ENCODE data around the gene CACNB2.

- TF ChIP-seq, protein P1, sequence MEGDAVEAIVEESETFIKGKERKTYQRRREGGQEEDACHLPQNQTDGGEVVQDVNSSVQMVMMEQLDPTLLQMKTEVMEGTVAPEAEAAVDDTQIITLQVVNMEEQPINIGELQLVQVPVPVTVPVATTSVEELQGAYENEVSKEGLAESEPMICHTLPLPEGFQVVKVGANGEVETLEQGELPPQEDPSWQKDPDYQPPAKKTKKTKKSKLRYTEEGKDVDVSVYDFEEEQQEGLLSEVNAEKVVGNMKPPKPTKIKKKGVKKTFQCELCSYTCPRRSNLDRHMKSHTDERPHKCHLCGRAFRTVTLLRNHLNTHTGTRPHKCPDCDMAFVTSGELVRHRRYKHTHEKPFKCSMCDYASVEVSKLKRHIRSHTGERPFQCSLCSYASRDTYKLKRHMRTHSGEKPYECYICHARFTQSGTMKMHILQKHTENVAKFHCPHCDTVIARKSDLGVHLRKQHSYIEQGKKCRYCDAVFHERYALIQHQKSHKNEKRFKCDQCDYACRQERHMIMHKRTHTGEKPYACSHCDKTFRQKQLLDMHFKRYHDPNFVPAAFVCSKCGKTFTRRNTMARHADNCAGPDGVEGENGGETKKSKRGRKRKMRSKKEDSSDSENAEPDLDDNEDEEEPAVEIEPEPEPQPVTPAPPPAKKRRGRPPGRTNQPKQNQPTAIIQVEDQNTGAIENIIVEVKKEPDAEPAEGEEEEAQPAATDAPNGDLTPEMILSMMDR (IDR thresholded peaks at IDR 0.05): no peak
- no peak for TF ChIP-seq POLR2A (IDR thresholded peaks at IDR 0.05)
These were observed 265.9 kb downstream of the CACNB2 start for GRCh38 chr10:18406136-18406535.
